Islet precursor cell (in vitro differentiated cells): ENCODE results near the gene B4GALT1.
"Not testable (repeated sequence)": the region's sequence is repeated elsewhere in the genome, so short reads cannot be mapped to it uniquely, and the experiment has no call there.

ENCODE experiments used
- DNase-seq: peaks from one replicate; pipeline ENCODE4 v3.0.0-alpha.2; 2018

B4GALT1 gene

GRCh38 chr9:33097192-33097591 is 69.9 kb downstream of the B4GALT1 start:
- DNase-seq: no peak

GRCh38 chr9:33092634-33093033 is 74.5 kb downstream of the B4GALT1 start:
- DNase-seq: no peak

- DNase-seq: not testable (repeated sequence)
These were observed 81.5 kb downstream of the B4GALT1 start for GRCh38 chr9:33085672-33086071.

GRCh38 chr9:33082538-33083326 is 84.4 kb downstream of the B4GALT1 start:
- DNase-seq: no peak

- no peak for DNase-seq
These were observed 85.0 kb downstream of the B4GALT1 start for GRCh38 chr9:33082128-33082527.

GRCh38 chr9:33081128-33081851 is 85.8 kb downstream of the B4GALT1 start:
- peak; percentile 84 for DNase-seq

- no peak for DNase-seq
These were observed 86.6 kb downstream of the B4GALT1 start for GRCh38 chr9:33080534-33080933.

- DNase-seq: peak; percentile 99
These were observed 90.8 kb downstream of the B4GALT1 start, which contains the start of gene SMU1 for GRCh38 chr9:33076046-33077004. TSS of gene SMU1 (minus strand) at chr9:33076674. CDS start at chr9:33076608, 66 bp downstream.

- DNase-seq: no peak
These were observed 98.1 kb downstream of the B4GALT1 start for GRCh38 chr9:33068991-33069390.

- DNase-seq: no peak
These were observed 101.7 kb downstream of the B4GALT1 start for GRCh38 chr9:33065157-33066076.
